ENCODE data around the gene L3MBTL2.

GRCh38 chr22:41280065-41280464 is 75.0 kb downstream of the L3MBTL2 start:
- TF ChIP-seq POLR2AphosphoS5 (IDR thresholded peaks at IDR 0.05; ENCODE audit: low read depth, low read length): no peak
- no peak for TF ChIP-seq POLR2A (IDR thresholded peaks at IDR 0.05; ENCODE audit: low read depth, low read length)
